ENCODE measurements around the gene BRPF3. TPM values are rescaled to one million over a fixed set of nuclear protein-coding genes. Genes with fewer than 3 reads are reported as not detected.
A peak's percentile ranks its signal among the peaks of the same experiment; 100 is the strongest.

BRPF3 gene
- total and polyA plus RNA-seq, 9 of the 15 experiments (the other 6 are each of a cell fraction or from before 2014, with no cell fraction given): 2.2 to 19.3 (median 8.0) TPM

GRCh38 chr6:36196113-36196879 lies at the start of gene BRPF3 (continued):
- TF ChIP-seq ARID4B (CRISPR knock-in tag; IDR thresholded peaks at IDR 0.05) (peak; percentile 62; the same call in 1 of the 2 replicates), ZNF740 (CRISPR knock-in tag; IDR thresholded peaks at IDR 0.05) (no peak), ZNF740 (tag; IDR thresholded peaks at IDR 0.05) (no peak), ELK1 (CRISPR knock-in tag; IDR thresholded peaks at IDR 0.05) (no peak), BRD9 (IDR thresholded peaks at IDR 0.05; ENCODE audit: low read depth, partially characterized antibody) (no peak), ZBTB17 (CRISPR knock-in tag; IDR thresholded peaks at IDR 0.05) (0 out of 2 replicates have a peak, but pooled peaks have one; percentile 52), EP300 (IDR thresholded peaks at IDR 0.05; ENCODE audit: low read length) (no peak), MCM2 (IDR thresholded peaks at IDR 0.05; ENCODE audit: low read depth) (no peak), CHD1 (IDR thresholded peaks at IDR 0.05; ENCODE audit: low read length) (peak; percentile 43), RBM14 (IDR thresholded peaks at IDR 0.05; ENCODE audit: borderline replicate concordance, insufficient read depth, low read depth, low read length) (no peak), ZNF408 (CRISPR knock-in tag; IDR thresholded peaks at IDR 0.05; ENCODE audit: low read depth) (no peak), NELFE (IDR thresholded peaks at IDR 0.05; ENCODE audit: insufficient read depth, insufficient read length) (no peak), NBN (IDR thresholded peaks at IDR 0.05; ENCODE audit: low read depth) (no peak), KLF16 (IDR thresholded peaks at IDR 0.05) (no peak), ZNF316 (IDR thresholded peaks at IDR 0.05) (no peak), ZBTB2 (IDR thresholded peaks at IDR 0.05) (no peak), ZNF121 (CRISPR knock-in tag; conservative IDR thresholded peaks at IDR 0.05) (no peak), ZNF57 (CRISPR knock-in tag; IDR thresholded peaks at IDR 0.05) (no peak), CEBPB (tag; IDR thresholded peaks at IDR 0.05) (no peak), WHSC1 (IDR thresholded peaks at IDR 0.05; ENCODE audit: low read length) (no peak), ZNF830 (CRISPR knock-in tag; IDR thresholded peaks at IDR 0.05) (no peak), RBM25 (IDR thresholded peaks at IDR 0.05; ENCODE audit: low read depth, low read length, severe bottlenecking) (peak; percentile 7), DPF2 (IDR thresholded peaks at IDR 0.05) (peak; percentile 61; the same call in 1 of the 2 replicates)
